Measurements from ENCODE around the gene RTF1.
"Not testable (repeated sequence)": the region's sequence is repeated elsewhere in the genome, so short reads cannot be mapped to it uniquely, and the experiment has no call there.

Gene RTF1

GRCh38 chr15:41464889-41465580 lies 48.1 kb downstream of the RTF1 start:
- Histone ChIP-seq H3K4me1 (ENCODE audit: insufficient read depth, low read length, severe bottlenecking) (no peaks in the 10 kb centered on the region), H3K9me2 (ENCODE audit: low read depth, low read length) (no peaks in the 10 kb centered on the region), H3K4me2 (ENCODE audit: low read length) (no peak overlapping the region), H3K4me3 (ENCODE audit: low read depth, low read length, poor library complexity, severe bottlenecking) (no peak overlapping the region), H3K27ac (ENCODE audit: low read depth, low read length, poor library complexity, severe bottlenecking) (no peak overlapping the region), H3K79me2 (ENCODE audit: insufficient read depth, low read length) (no peaks in the 10 kb centered on the region), H3K9ac (ENCODE audit: low read length) (no peak overlapping the region), H3K36me3 (ENCODE audit: insufficient read depth, low read length) (peaks cover 63% of the 10 kb centered on the region), H2AFZ (ENCODE audit: low read length) (no peak overlapping the region), H3K27me3 (ENCODE audit: insufficient read depth, low read length) (no peaks in the 10 kb centered on the region), H3K9me3 (ENCODE audit: low read length) (no peaks in the 10 kb centered on the region), H4K20me1 (ENCODE audit: insufficient read depth, low read length) (no peaks in the 10 kb centered on the region), H3F3A (ENCODE audit: insufficient read depth, low read length) (no peaks in the 10 kb centered on the region)
- TF ChIP-seq, protein P1, sequence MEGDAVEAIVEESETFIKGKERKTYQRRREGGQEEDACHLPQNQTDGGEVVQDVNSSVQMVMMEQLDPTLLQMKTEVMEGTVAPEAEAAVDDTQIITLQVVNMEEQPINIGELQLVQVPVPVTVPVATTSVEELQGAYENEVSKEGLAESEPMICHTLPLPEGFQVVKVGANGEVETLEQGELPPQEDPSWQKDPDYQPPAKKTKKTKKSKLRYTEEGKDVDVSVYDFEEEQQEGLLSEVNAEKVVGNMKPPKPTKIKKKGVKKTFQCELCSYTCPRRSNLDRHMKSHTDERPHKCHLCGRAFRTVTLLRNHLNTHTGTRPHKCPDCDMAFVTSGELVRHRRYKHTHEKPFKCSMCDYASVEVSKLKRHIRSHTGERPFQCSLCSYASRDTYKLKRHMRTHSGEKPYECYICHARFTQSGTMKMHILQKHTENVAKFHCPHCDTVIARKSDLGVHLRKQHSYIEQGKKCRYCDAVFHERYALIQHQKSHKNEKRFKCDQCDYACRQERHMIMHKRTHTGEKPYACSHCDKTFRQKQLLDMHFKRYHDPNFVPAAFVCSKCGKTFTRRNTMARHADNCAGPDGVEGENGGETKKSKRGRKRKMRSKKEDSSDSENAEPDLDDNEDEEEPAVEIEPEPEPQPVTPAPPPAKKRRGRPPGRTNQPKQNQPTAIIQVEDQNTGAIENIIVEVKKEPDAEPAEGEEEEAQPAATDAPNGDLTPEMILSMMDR (IDR thresholded peaks at IDR 0.05; ENCODE audit: low read length): no peak
- TF ChIP-seq EZH2 (IDR thresholded peaks at IDR 0.05; ENCODE audit: borderline replicate concordance, low read length): no peak

- no peak overlapping the region for H3K4me2 ChIP-seq (ENCODE audit: low read length)
- H3K4me1 ChIP-seq (ENCODE audit: insufficient read depth, low read length, severe bottlenecking): no peaks in the 10 kb centered on the region
- H3K4me3 ChIP-seq (ENCODE audit: low read depth, low read length, poor library complexity, severe bottlenecking): no peak overlapping the region
- TF ChIP-seq EZH2 (IDR thresholded peaks at IDR 0.05; ENCODE audit: borderline replicate concordance, low read length): no peak
- TF ChIP-seq, protein P1 (IDR thresholded peaks at IDR 0.05; ENCODE audit: low read length): peak; percentile 95
- H3F3A ChIP-seq (ENCODE audit: insufficient read depth, low read length): no peaks in the 10 kb centered on the region
- peaks cover 67% of the 10 kb centered on the region for H3K36me3 ChIP-seq (ENCODE audit: insufficient read depth, low read length)
- H3K9ac ChIP-seq (ENCODE audit: low read length): no peak overlapping the region
- H3K27me3 ChIP-seq (ENCODE audit: insufficient read depth, low read length): no peaks in the 10 kb centered on the region
- no peaks in the 10 kb centered on the region for H3K9me2 ChIP-seq (ENCODE audit: low read depth, low read length)
- no peak overlapping the region for H3K27ac ChIP-seq (ENCODE audit: low read depth, low read length, poor library complexity, severe bottlenecking)
- H2AFZ ChIP-seq (ENCODE audit: low read length): no peak overlapping the region
- no peaks in the 10 kb centered on the region for H3K79me2 ChIP-seq (ENCODE audit: insufficient read depth, low read length)
- H4K20me1 ChIP-seq (ENCODE audit: insufficient read depth, low read length): no peaks in the 10 kb centered on the region
- H3K9me3 ChIP-seq (ENCODE audit: low read length): no peaks in the 10 kb centered on the region
Measured at GRCh38 chr15:41465822-41466421, 49.0 kb downstream of the RTF1 start.

DNA sequence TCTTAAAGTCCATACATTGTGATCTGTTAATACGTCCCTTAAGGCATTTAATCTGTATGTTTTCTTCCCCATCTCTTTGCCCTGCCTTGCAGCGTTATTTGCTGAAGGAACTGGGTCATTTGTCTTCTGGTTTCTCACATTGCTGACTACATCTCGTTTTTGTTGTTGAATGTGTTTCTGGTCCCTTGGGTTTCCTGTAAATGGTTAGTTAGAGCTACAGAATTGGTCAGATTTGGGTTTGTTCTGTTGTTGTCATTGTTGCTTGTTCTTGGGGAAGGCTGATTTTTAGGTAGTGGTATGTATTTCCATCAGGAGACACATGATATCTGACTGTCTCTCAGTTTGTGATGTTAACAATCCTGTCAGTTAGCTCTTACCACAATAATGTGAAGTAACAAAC lies 49.8 kb downstream of the RTF1 start:
- Histone ChIP-seq H3K4me2 (ENCODE audit: low read length) (no peak overlapping the region), H3F3A (ENCODE audit: insufficient read depth, low read length) (no peaks in the 10 kb centered on the region), H3K9me3 (ENCODE audit: low read length) (no peaks in the 10 kb centered on the region), H3K9me2 (ENCODE audit: low read depth, low read length) (no peaks in the 10 kb centered on the region), H3K79me2 (ENCODE audit: insufficient read depth, low read length) (no peaks in the 10 kb centered on the region), H3K36me3 (ENCODE audit: insufficient read depth, low read length) (peaks cover 73% of the 10 kb centered on the region), H3K9ac (ENCODE audit: low read length) (no peak overlapping the region), H3K27me3 (ENCODE audit: insufficient read depth, low read length) (no peaks in the 10 kb centered on the region), H3K27ac (ENCODE audit: low read depth, low read length, poor library complexity, severe bottlenecking) (no peak overlapping the region), H3K4me3 (ENCODE audit: low read depth, low read length, poor library complexity, severe bottlenecking) (no peak overlapping the region), H4K20me1 (ENCODE audit: insufficient read depth, low read length) (no peaks in the 10 kb centered on the region), H2AFZ (ENCODE audit: low read length) (no peak overlapping the region), H3K4me1 (ENCODE audit: insufficient read depth, low read length, severe bottlenecking) (no peaks in the 10 kb centered on the region)
- TF ChIP-seq, protein P1 (IDR thresholded peaks at IDR 0.05; ENCODE audit: low read length): no peak
- no peak for TF ChIP-seq EZH2 (IDR thresholded peaks at IDR 0.05; ENCODE audit: borderline replicate concordance, low read length)

GRCh38 chr15:41469644-41470043 lies 52.7 kb downstream of the RTF1 start:
- not testable (repeated sequence) for H3K79me2 ChIP-seq (ENCODE audit: insufficient read depth, low read length); H3K4me2 ChIP-seq (ENCODE audit: low read length); H2AFZ ChIP-seq (ENCODE audit: low read length); H3K27ac ChIP-seq (ENCODE audit: low read depth, low read length, poor library complexity, severe bottlenecking); H3K9ac ChIP-seq (ENCODE audit: low read length); H3F3A ChIP-seq (ENCODE audit: insufficient read depth, low read length); H3K27me3 ChIP-seq (ENCODE audit: insufficient read depth, low read length); H3K9me2 ChIP-seq (ENCODE audit: low read depth, low read length); H3K4me3 ChIP-seq (ENCODE audit: low read depth, low read length, poor library complexity, severe bottlenecking); H3K9me3 ChIP-seq (ENCODE audit: low read length); H4K20me1 ChIP-seq (ENCODE audit: insufficient read depth, low read length); H3K4me1 ChIP-seq (ENCODE audit: insufficient read depth, low read length, severe bottlenecking)
- peaks cover 68% of the 10 kb centered on the region for H3K36me3 ChIP-seq (ENCODE audit: insufficient read depth, low read length)

Measured in OCI-LY1 (cell line).